ENCODE data around the gene GSTO2. TPM values are rescaled to one million over a fixed set of nuclear protein-coding genes. Genes with fewer than 3 reads are reported as not detected.

Gene GSTO2
- total RNA-seq, 1 experiment from 2014 or later = 16.6 TPM

GRCh38 chr10:104301907-104302690 lies 33.1 kb downstream of the GSTO2 start:
- in situ Hi-C loops (cut with HindIII; ENCODE audit: low sequenced_read_pairs) = no loop called here
- DNase-seq (ENCODE audit: low spot score) = no peak

DNA sequence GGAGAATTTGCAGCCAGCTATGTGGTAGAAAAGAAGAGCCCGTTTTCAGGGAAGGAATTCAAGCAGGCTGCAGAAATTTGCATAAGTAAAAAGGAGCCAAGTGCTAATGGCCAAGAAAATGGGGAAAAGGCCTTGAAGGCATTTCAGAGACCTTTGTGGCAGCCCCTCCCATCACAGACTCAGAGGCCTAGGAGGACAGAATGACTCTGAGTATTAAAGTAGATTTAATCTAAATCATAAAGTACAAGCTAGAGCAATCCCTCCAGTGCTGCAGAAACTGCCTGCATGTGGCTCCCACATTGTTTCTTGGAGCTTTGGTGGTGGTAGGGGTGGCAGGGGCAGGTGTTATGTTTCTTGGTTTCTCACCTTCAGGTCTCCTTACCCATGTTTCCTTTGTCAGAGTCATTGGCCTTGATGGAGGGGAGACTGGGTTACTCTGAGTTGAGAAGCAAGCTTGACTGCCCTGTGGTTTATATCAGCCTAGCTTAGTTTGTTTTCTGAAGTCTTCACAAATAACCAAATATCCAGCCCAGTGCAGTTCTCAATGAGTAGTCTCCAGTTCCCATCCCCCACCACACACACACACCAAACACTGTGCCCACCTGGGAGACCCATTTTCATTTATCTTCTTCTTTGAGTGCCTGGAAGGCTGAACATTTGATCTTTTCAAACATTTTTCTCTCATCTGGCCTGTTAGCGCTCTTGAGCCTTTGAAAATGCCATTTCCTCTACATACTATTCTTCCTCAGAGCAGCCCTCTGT lies 34.8 kb downstream of the GSTO2 start:
- in situ Hi-C loops (cut with HindIII; ENCODE audit: low sequenced_read_pairs) = no loop called here
- no peak for DNase-seq (ENCODE audit: low spot score)

GRCh38 chr10:104304356-104304745 lies 35.4 kb downstream of the GSTO2 start:
- no peak for DNase-seq (ENCODE audit: low spot score)
- in situ Hi-C loops (cut with HindIII; ENCODE audit: low sequenced_read_pairs) = no loop called here

GRCh38 chr10:104304927-104305326 lies 35.9 kb downstream of the GSTO2 start:
- no peak for DNase-seq (ENCODE audit: low spot score)
- in situ Hi-C loops (cut with HindIII; ENCODE audit: low sequenced_read_pairs) = no loop called here

DNA sequence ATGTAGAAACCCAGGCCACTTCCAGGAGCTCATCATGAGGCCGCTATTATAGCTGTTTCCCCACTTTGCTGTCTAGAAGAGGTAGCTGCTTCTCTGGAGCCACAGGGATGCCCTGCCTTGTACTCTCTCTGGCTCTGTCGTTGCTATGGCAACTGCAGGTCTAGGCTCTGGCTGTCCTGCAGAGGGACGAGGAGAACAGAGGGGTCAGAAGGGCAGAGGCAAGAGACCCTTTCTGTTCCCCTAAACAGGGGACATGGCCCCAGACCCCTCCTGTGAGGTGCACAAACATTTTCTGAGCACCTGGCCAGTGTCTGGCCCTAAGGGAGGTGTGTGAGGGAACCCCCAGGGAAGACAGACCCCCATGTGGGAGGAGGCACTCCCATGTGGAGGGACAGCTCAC lies 37.9 kb downstream of the GSTO2 start:
- in situ Hi-C loops (cut with HindIII; ENCODE audit: low sequenced_read_pairs) = no loop called here
- no peak for DNase-seq (ENCODE audit: low spot score)

GRCh38 chr10:104307576-104308438 lies 38.8 kb downstream of the GSTO2 start:
- DNase-seq (ENCODE audit: low spot score) = no peak
- in situ Hi-C loops (cut with HindIII; ENCODE audit: low sequenced_read_pairs) = no loop called here

DNA sequence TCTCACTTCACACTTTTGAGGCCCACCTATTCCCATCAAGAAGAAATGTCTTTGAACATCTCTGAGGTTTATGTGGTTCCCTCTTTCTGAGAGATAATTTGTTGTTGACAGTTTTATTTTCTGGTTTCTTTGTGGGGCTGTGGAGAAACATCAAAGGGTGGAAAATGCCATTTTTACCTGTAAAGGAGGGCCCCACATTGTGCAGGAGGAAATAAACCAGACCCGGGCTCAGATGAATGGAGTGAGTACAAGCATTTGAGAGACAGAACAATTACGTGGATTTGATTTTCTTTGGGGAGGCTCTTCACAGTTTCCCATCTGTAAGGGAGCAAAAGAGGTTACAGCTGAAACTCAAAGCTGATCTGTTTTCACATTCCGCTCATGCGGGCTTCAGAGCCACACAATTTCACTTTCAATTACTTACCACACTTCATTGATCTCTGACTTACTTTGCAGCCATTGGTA lies 39.5 kb downstream of the GSTO2 start:
- DNase-seq (ENCODE audit: low spot score) = no peak
- in situ Hi-C loops (cut with HindIII; ENCODE audit: low sequenced_read_pairs) = no loop called here

DNA sequence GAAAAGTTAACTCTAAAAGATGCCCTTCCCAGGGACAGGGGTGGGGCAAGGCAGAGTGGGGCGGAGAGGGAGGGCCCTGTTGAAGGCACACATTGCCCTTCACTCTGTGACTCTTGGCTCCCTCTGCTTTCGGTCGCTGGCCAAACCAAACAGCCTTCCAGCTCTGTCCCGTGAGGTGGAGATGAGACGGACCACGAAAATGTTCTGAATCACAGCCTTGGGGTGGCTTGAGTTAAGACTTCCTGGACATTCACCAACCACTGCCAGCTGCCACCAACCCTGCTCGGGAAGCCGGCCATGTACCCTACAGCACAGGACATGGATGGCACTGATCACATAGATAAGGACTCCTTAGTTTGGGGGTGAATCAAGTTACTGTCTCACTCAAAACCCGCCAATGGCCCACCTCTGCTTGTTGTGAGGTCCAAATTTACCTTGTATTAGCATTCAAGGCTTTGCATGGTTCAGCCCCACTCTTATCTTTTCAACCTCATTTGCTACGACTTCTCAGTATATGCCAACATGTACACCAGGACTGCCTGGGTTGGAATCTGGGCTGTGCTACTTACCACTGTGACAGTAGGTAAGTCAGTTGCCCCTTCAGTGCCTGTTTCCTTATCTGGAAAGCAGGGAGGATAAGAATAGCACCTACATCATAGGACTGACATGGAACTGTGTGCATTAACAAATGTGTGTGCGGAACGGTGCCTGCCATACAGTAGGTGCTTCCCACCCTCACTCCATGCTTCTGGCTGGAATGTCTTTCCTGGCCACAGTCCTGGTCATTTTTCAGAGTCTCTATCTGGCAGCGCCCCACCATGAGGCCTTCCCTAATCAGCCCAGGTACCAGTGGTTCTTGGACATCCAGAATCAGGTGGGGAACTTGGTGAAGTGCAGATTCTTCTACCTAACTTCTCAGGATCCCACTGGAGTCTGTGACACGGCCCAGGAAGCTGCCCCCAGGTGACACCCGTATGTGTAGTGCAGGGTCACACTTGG lies 41.3 kb downstream of the GSTO2 start:
- in situ Hi-C loops (cut with HindIII; ENCODE audit: low sequenced_read_pairs) = no loop called here
- DNase-seq (ENCODE audit: low spot score) = no peak

- in situ Hi-C loops (cut with HindIII; ENCODE audit: low sequenced_read_pairs) = no loop called here
- DNase-seq (ENCODE audit: low spot score) = no peak
These were observed 42.3 kb downstream of the GSTO2 start for GRCh38 chr10:104311184-104311720.

- in situ Hi-C loops (cut with HindIII; ENCODE audit: low sequenced_read_pairs) = no loop called here
- no peak for DNase-seq (ENCODE audit: low spot score)
These were observed 45.9 kb downstream of the GSTO2 start for GRCh38 chr10:104314591-104315485.

GRCh38 chr10:104315486-104315921 lies 46.5 kb downstream of the GSTO2 start:
- in situ Hi-C loops (cut with HindIII; ENCODE audit: low sequenced_read_pairs) = no loop called here
- no peak for DNase-seq (ENCODE audit: low spot score)

- DNase-seq (ENCODE audit: low spot score) = no peak
- in situ Hi-C loops (cut with HindIII; ENCODE audit: low sequenced_read_pairs) = no loop called here
These were observed 47.5 kb downstream of the GSTO2 start for GRCh38 chr10:104316321-104317099.

GRCh38 chr10:104317269-104317710 lies 48.3 kb downstream of the GSTO2 start:
- in situ Hi-C loops (cut with HindIII; ENCODE audit: low sequenced_read_pairs) = no loop called here
- DNase-seq (ENCODE audit: low spot score) = no peak

GRCh38 chr10:104317726-104318299 lies 48.8 kb downstream of the GSTO2 start:
- no peak for DNase-seq (ENCODE audit: low spot score)
- in situ Hi-C loops (cut with HindIII; ENCODE audit: low sequenced_read_pairs) = no loop called here

DNA sequence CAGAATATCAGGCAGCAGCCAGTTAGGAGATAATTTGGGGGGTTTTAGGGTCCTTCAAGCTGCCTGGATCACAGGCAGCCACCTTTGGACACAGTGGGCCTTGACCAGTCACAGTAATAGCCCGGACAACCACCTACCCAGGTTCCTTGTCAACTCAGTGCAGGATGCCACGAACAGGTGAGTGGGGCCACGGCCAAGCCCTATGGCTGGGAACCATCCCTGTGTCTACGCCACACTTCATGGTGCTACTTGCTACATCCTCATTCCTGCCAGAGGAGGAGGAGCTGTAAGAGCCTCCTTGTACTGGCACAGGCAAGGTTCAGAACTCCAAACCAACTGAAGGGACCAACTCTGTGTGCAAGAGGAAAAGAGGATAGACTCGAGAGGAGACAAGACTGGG lies 49.3 kb downstream of the GSTO2 start:
- in situ Hi-C loops (cut with HindIII; ENCODE audit: low sequenced_read_pairs) = no loop called here
- DNase-seq (ENCODE audit: low spot score) = no peak

Measured in G401 (cell line).